Liver (tissue), 9 donors: ENCODE results near the gene ZFP92. TPM values are rescaled to one million over a fixed set of nuclear protein-coding genes. Genes with fewer than 3 reads are reported as not detected.

Source experiments
- DNase-seq: peaks from one replicate; pipeline ENCODE4 v3.0.0-alpha.2; 2017; ENCODE audit warnings: low spot score
- H3K27ac ChIP-seq, 2 donors: one replicate each; pipeline ENCODE4 v1.7.0; 2013; ENCODE audit warnings: inconsistent platforms in 2 of 2, low read length in 2 of 2, control low read depth in 1 of 2, low read depth in 1 of 2, mild to moderate bottlenecking in 1 of 2
- H3K27me3 ChIP-seq, 4 donors: one replicate each; pipeline versions ENCODE4 v1.6.1 to v1.7.0; 2013; ENCODE audit warnings: low read length in 3 of 4, inconsistent platforms in 1 of 4, mild to moderate bottlenecking in 1 of 4, moderate library complexity in 1 of 4; ENCODE audit not compliant: control insufficient read depth in 4 of 4, insufficient read depth in 4 of 4
- H3K36me3 ChIP-seq, 4 donors: one replicate each; pipeline versions ENCODE4 v1.6.1 to v1.7.0; 2013; ENCODE audit warnings: low read length in 3 of 4, mild to moderate bottlenecking in 3 of 4, low read depth in 1 of 4, moderate library complexity in 1 of 4; ENCODE audit not compliant: control insufficient read depth in 4 of 4, insufficient read depth in 3 of 4
- H3K4me1 ChIP-seq, 4 donors: one replicate each; pipeline versions ENCODE4 v1.6.1 to v1.7.0; 2013; ENCODE audit warnings: low read length in 3 of 4, mild to moderate bottlenecking in 3 of 4, moderate library complexity in 1 of 4; ENCODE audit not compliant: control insufficient read depth in 4 of 4, insufficient read depth in 4 of 4
- H3K4me3 ChIP-seq, 3 donors: one replicate each; pipeline versions ENCODE4 v1.6.1 to v1.7.0; 2013; ENCODE audit warnings: low read length in 3 of 3, control low read depth in 1 of 3, low read depth in 1 of 3, mild to moderate bottlenecking in 1 of 3
- H3K9ac ChIP-seq, 2 donors: one replicate each; pipeline ENCODE4 v1.7.0; 2013; ENCODE audit warnings: low read length in 2 of 2, mild to moderate bottlenecking in 2 of 2, moderate library complexity in 2 of 2, control low read depth in 1 of 2, low read depth in 1 of 2
- H3K9me3 ChIP-seq, 4 donors: one replicate each; pipeline versions ENCODE4 v1.6.1 to v1.7.0; 2013; ENCODE audit warnings: low read length in 3 of 4; ENCODE audit not compliant: control insufficient read depth in 4 of 4
- CTCF ChIP-seq: fragments of 150-350 bp; IDR thresholded peaks from 2 replicates; pipeline ENCODE4 v1.5.1; 2017; ENCODE audit warnings: improper control_type of control experiment, low read depth, low read length; ENCODE audit not compliant: missing input control
- EGR1 ChIP-seq, 2 donors: IDR thresholded peaks; 2 replicates each; pipeline ENCODE4 v1.6.1; 2016 to 2018; ENCODE audit warnings: antibody characterized with exemption in 2 of 2, low read depth in 2 of 2
- FOXA1 ChIP-seq: IDR thresholded peaks from 2 replicates; pipeline ENCODE4 v1.6.1; 2016; ENCODE audit warnings: antibody characterized with exemption
- FOXA2 ChIP-seq: IDR thresholded peaks from 2 replicates; pipeline ENCODE4 v1.6.1; 2016; ENCODE audit warnings: antibody characterized with exemption
- GABPA ChIP-seq, 2 donors: IDR thresholded peaks in 1 of 2; conservative IDR thresholded peaks in 1 of 2; 2 replicates each; pipeline ENCODE4 v1.6.1; 2016; ENCODE audit warnings: antibody characterized with exemption in 2 of 2, mild to moderate bottlenecking in 1 of 2, moderate library complexity in 1 of 2
- HNF4A ChIP-seq, 2 donors: conservative IDR thresholded peaks; 2 replicates each; pipeline ENCODE4 v1.6.1; 2016; ENCODE audit warnings: antibody characterized with exemption in 2 of 2, mild to moderate bottlenecking in 2 of 2
- HNF4G ChIP-seq: IDR thresholded peaks from 2 replicates; pipeline ENCODE4 v1.6.1; 2016; ENCODE audit warnings: antibody characterized with exemption
- JUND ChIP-seq, 2 donors: IDR thresholded peaks; 2 replicates each; pipeline ENCODE4 v1.6.1; 2016; ENCODE audit warnings: antibody characterized with exemption in 2 of 2
- MAX ChIP-seq: IDR thresholded peaks from 2 replicates; pipeline ENCODE4 v1.6.1; 2016; ENCODE audit warnings: antibody characterized with exemption
- NR2F2 ChIP-seq: IDR thresholded peaks from 2 replicates; pipeline ENCODE4 v1.6.1; 2016; ENCODE audit warnings: antibody characterized with exemption
- RAD21 ChIP-seq, 2 donors: IDR thresholded peaks; 2 replicates each; pipeline ENCODE4 v1.6.1; 2016; ENCODE audit warnings: antibody characterized with exemption in 2 of 2, mild to moderate bottlenecking in 2 of 2
- REST ChIP-seq: IDR thresholded peaks from 2 replicates; pipeline ENCODE4 v1.6.1; 2016; ENCODE audit warnings: antibody characterized with exemption, mild to moderate bottlenecking
- RXRA ChIP-seq, 2 donors: IDR thresholded peaks; 2 replicates each; pipeline ENCODE4 v1.6.1; 2017 to 2018; ENCODE audit warnings: antibody characterized with exemption in 2 of 2, mild to moderate bottlenecking in 1 of 2
- SP1 ChIP-seq: IDR thresholded peaks from 2 replicates; pipeline ENCODE4 v1.6.1; 2018; ENCODE audit warnings: antibody characterized with exemption, mild to moderate bottlenecking
- TAF1 ChIP-seq: conservative IDR thresholded peaks from 2 replicates; pipeline ENCODE4 v1.6.1; 2016; ENCODE audit warnings: antibody characterized with exemption, mild to moderate bottlenecking
- YY1 ChIP-seq: IDR thresholded peaks from 2 replicates; pipeline ENCODE4 v1.6.1; 2016; ENCODE audit warnings: antibody characterized with exemption, mild to moderate bottlenecking
- ZBTB33 ChIP-seq: IDR thresholded peaks from 2 replicates; pipeline ENCODE4 v1.6.1; 2016; ENCODE audit warnings: antibody characterized with exemption
- WGBS: extraction: QIAGEN DNeasy Blood & Tissue Kit; methylation state at CpG from one replicate; pipeline ENCODE4 v1.1.7; 2013; 5-methylcytosine and 5-hydroxymethylcytosine counted together
- polyA plus RNA-seq, 2 donors: library from polyadenylated mRNA; stranded (reverse) in 1 of 2; unstranded in 1 of 2; fragments of 200-250 nt in 1 of 2; fragments of >200 nt in 1 of 2; fragmentation: Nextera tagmentation in 1 of 2; extraction: Ambion mirVana in 1 of 2; gene quantifications; one replicate each; pipeline versions ENCODE4 v1.2.1 to v1.2.3, GENCODE V29; 2013 to 2015
- total RNA-seq, 2 donors: library from RNA; depleted of rRNA; stranded (reverse); fragments of >200 nt; gene quantifications; one replicate each; pipeline ENCODE4 v1.2.3, GENCODE V29; 2014
- TF ChIP-seq, protein P1 (sequence below): IDR thresholded peaks from 2 replicates; pipeline ENCODE4 v1.6.1; 2016; ENCODE audit warnings: antibody characterized with exemption
- donor health status: healthy.
- donor health status: healthy.
- donor health status: healthy.
- donor health status: healthy.
- donor health status: healthy.

ZFP92 gene
- total and polyA plus RNA-seq, 4 donors, result 0.24 to 1.3 (median 0.44) TPM

GRCh38 chrX:153446636-153446936 lies 35.3 kb downstream of the ZFP92 start:
- Histone ChIP-seq H3K36me3 (peaks cover 0 to 3% (median 0%) of the 10 kb centered on the region in 4 donors), H3K27me3 (no peaks in the 10 kb centered on the region), H3K4me3 (no peak overlapping the region), H3K9me3 (no peaks in the 10 kb centered on the region), H3K4me1 (no peaks in the 10 kb centered on the region), H3K9ac (no peak overlapping the region), H3K27ac (no peak overlapping the region)
- TF ChIP-seq FOXA2 (no peak), RAD21 (IDR thresholded peaks at IDR 0.05) (no peak)
- WGBS, result 84% methylated on average over 10 of the region's 10 CpGs
- DNase-seq, result no peak

DNA sequence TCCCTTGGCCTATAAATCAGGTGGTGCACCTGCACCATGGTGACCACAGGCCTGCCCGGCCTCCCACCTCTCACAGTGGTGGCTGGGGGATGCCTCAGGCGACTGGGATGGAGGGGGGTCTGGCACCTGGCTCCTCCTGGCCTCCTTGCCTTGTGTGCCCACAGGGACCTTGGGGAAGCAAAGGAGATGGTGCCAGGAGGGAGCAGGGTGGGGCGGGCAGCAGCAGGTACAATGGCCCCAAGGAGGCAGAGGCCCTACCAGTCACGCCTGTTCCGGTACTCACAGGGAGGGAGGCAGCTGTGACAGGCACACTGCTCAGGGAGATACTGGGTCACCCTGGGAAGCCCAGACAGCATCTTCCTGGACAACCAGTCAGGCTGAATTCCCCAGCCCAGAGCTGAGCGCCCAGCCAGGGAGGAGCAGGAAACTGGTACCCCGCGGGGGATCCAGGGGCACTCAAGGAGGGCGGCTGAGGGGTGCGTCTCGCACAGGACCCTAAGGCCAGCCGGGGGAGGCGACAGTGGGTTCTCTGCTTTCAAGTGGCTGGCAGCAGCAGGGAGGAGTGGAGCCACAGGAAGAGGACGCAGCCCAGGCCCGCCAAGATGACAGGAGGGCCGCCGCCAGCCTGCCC lies 35.8 kb downstream of the ZFP92 start:
- no peak for DNase-seq
- 97% methylated on average over 17 of the region's 17 CpGs for WGBS

GRCh38 chrX:153447581-153447960 lies 36.3 kb downstream of the ZFP92 start:
- TF ChIP-seq, protein P1, sequence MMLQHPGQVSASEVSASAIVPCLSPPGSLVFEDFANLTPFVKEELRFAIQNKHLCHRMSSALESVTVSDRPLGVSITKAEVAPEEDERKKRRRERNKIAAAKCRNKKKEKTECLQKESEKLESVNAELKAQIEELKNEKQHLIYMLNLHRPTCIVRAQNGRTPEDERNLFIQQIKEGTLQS, result no peak
- TF ChIP-seq JUND (IDR thresholded peaks at IDR 0.05) (no peak), FOXA1 (no peak), SP1 (no peak), REST (no peak), EGR1 (IDR thresholded peaks at IDR 0.05; ENCODE audit: low read depth in 2 of 2) (no peak), HNF4A (conservative IDR thresholded peaks at IDR 0.05) (no peak), GABPA (IDR thresholded peaks at IDR 0.05 in 1 of 2, conservative IDR thresholded peaks at IDR 0.05 in 1 of 2) (no peak), RAD21 (IDR thresholded peaks at IDR 0.05) (no peak), YY1 (no peak), RXRA (IDR thresholded peaks at IDR 0.05) (no peak), FOXA2 (no peak), CTCF (no peak), NR2F2 (no peak), HNF4G (no peak), ZBTB33 (no peak), MAX (no peak), TAF1 (no peak)
- 89% methylated on average over 8 of the region's 8 CpGs for WGBS
- no peak for DNase-seq

More for the DNA sequence above, 35.8 kb downstream of the ZFP92 start:
- no peak overlapping the region for H3K4me3 ChIP-seq
- no peaks in the 10 kb centered on the region for H3K4me1 ChIP-seq
- no peak for TF ChIP-seq MAX
- TF ChIP-seq, protein P1, result no peak
- TF ChIP-seq HNF4A (conservative IDR thresholded peaks at IDR 0.05), result no peak
- no peak for TF ChIP-seq GABPA (IDR thresholded peaks at IDR 0.05 in 1 of 2, conservative IDR thresholded peaks at IDR 0.05 in 1 of 2)
- no peaks in the 10 kb centered on the region for H3K27me3 ChIP-seq
- H3K9me3 ChIP-seq, result no peaks in the 10 kb centered on the region
- H3K27ac ChIP-seq, result no peak overlapping the region
- no peak overlapping the region for H3K9ac ChIP-seq
- H3K36me3 ChIP-seq, result peaks cover 0 to 3% (median 0%) of the 10 kb centered on the region in 4 donors

More at GRCh38 chrX:153447581-153447960, 36.3 kb downstream of the ZFP92 start:
- H3K9me3 ChIP-seq, result no peaks in the 10 kb centered on the region
- no peaks in the 10 kb centered on the region for H3K27me3 ChIP-seq
- H3K4me1 ChIP-seq, result no peaks in the 10 kb centered on the region
- no peak overlapping the region for H3K9ac ChIP-seq
- H3K4me3 ChIP-seq, result no peak overlapping the region
- no peak overlapping the region for H3K27ac ChIP-seq
- peaks cover 0 to 3% (median 0%) of the 10 kb centered on the region in 4 donors for H3K36me3 ChIP-seq
